LNCaP clone FGC (cell line): ENCODE data around the gene LGI1.

Experiments used
- DNase-seq: peaks from one replicate; pipeline ENCODE4 v3.0.0-alpha.2; 2011; ENCODE audit warnings: low read depth
- H3K4me3 ChIP-seq: 2 replicates; pipeline ENCODE4 v1.5.1; 2011; ENCODE audit warnings: mild to moderate bottlenecking, low read depth, low read length, control low read depth
- TF ChIP-seq, protein P1 (sequence below): IDR thresholded peaks from 2 replicates; pipeline ENCODE4 v1.5.1; 2012; ENCODE audit warnings: mild to moderate bottlenecking; ENCODE audit not compliant: control insufficient read depth, insufficient read depth; ENCODE audit errors: extremely low read depth

Gene LGI1

DNA sequence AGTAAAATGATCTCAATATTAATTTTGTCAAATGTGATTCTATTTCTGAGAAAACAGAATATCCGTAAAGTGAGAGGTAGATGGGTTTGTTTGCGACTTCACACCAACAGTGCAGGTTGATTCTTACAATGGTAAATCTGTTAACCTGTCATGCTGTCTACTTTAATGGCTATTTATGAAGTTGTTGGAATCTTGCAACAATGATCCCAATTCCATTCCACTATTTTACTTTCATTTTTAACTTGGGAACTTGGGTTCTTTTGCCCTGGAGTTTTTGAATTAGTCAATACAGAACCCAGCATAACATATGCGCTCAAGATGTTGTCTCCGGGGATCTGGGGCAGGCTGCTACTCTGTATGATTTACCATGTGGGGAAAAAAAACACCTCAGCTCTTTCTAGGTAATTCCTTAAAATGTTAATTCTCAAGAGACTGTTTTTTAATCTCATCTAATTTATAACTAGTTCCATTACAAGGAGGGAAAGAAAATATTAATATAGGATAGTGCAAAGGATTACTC is 1.2 kb downstream of the LGI1 start:
- TF ChIP-seq, protein P1, sequence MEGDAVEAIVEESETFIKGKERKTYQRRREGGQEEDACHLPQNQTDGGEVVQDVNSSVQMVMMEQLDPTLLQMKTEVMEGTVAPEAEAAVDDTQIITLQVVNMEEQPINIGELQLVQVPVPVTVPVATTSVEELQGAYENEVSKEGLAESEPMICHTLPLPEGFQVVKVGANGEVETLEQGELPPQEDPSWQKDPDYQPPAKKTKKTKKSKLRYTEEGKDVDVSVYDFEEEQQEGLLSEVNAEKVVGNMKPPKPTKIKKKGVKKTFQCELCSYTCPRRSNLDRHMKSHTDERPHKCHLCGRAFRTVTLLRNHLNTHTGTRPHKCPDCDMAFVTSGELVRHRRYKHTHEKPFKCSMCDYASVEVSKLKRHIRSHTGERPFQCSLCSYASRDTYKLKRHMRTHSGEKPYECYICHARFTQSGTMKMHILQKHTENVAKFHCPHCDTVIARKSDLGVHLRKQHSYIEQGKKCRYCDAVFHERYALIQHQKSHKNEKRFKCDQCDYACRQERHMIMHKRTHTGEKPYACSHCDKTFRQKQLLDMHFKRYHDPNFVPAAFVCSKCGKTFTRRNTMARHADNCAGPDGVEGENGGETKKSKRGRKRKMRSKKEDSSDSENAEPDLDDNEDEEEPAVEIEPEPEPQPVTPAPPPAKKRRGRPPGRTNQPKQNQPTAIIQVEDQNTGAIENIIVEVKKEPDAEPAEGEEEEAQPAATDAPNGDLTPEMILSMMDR = no peak
- DNase-seq = no peak
- no peak overlapping the region for H3K4me3 ChIP-seq

DNA sequence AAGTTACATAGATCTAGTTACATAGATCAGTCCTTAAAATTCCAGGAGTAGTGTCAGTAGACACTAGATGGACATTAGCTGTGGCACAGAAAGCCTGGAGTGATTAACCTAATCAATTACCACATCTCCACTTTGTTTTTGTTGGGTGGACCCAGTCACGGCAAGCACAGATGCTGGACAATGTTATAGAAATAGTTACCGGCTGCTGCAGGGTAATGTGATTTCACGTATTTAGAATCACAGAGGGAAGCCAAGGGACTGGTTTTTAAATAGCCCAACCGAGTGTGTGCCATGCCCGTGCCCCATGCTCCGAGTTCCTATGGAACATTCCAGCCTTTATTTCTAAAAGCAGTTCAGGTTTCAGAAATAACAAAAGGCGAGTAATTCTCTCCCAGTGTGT is 2.8 kb downstream of the LGI1 start:
- TF ChIP-seq, protein P1 = no peak
- H3K4me3 ChIP-seq = no peak overlapping the region
- no peak for DNase-seq

DNA sequence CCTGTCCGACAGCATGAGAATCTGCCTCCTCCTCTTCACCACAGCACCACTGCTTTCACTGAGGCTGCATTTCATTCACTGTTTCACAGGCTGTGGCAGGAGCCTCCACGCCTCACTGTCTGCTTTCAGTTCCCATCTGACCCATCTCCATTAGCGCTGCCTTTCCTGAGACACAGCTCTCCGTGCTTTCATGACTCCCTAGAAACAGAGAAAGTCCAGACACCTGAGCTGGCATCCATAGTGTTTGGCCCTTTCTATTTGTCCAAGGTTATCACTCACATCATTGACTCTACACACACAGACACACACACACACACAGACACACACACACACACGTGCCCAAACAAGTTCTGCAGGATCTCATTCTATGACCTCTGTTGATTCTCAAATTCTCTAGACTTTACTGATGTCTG is 5.2 kb downstream of the LGI1 start:
- DNase-seq = peak; percentile 78
- no peak overlapping the region for H3K4me3 ChIP-seq
- TF ChIP-seq, protein P1 = no peak

DNA sequence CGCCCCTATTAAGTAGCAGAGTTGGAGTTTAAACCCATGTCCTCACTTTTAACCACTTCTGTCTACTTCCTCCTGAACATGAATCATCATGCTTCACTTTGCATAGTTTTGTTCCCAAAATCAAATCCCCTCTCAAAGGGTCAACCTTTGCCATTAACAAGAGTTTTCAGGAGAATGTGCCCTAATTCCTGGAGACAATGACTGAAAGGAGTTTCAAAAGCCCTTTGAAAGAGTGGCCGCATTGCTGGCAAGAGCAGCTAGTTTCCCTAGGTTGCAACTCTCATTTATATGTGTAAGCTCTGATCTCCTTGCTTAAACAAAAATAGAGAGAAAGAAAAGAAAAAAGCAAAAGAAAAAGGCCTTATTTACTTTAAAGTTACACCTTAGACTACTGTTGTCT is 9.2 kb downstream of the LGI1 start:
- H3K4me3 ChIP-seq = no peak overlapping the region
- TF ChIP-seq, protein P1 = no peak

DNA sequence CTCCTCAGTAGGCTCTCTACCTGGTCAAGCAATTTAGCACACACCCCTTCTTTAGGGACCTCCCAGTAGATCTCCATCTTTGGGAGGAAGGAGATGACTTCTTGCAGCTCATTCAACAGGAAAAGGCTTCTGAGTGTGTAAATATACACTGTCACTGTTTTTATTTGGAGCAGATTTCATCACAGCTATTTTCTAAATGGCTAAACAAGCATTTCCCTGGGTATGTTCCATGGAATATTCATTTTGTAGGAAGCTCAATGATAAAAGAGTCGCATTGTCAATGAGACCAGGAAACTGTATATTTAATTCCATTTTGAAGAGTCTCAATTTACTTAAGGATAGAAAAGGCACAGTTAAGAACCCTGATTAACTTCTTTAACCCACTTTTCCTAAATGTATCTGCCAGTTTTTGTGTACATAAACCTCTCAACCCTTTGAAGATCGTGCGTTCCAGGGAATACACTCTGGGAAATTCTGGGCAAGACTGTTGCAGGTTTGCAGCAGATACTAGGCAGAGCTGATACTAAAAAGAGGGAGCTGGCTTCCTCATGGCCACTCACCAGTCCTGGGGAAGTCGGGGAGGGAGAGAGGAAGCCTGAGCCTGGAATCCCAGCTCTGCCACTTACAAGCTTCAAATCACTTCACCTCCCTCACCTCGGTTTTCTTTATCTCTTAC is 10.1 kb downstream of the LGI1 start:
- DNase-seq = no peak
- TF ChIP-seq, protein P1 = no peak
- no peak overlapping the region for H3K4me3 ChIP-seq

More for the DNA sequence above, 9.2 kb downstream of the LGI1 start:
- DNase-seq = no peak

DNA sequence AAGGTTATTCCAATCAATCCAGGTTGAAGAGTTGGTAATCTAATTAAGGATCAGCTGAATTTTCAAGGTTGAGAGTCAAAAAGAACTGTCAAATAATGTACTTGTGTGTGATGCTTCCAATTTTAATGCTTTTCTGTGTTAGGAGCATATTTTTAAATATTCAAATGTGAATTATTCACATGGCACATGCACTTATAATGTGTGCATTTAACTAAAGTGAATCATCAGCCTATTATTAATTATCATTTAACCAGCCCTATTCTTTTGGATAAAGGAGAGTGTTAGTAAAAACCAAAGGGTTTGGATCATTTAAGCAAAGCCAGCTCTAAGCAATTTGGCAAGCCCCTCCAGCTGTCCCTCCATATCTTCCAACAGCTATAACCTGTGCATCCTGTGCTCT is 11.2 kb downstream of the LGI1 start:
- no peak for DNase-seq
- TF ChIP-seq, protein P1 = no peak
- H3K4me3 ChIP-seq = no peak overlapping the region

DNA sequence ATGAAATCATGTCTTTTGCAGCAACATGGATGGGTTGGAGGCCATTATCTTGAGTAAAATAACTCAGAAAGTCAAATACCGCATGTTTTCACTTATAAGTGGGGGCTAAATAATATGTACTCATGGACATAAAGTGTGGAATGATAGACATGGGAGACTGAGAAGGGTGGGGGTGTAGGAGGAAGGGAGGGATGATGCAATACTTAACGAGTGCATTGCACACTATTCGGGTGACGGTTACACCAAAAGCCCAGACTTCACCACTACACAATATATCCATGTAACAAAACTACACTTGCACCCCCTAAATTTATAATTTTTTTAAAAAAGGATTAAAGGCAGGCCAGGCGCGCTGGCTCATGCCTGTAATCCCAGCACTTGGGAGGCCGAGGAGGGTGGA is 13.6 kb downstream of the LGI1 start:
- TF ChIP-seq, protein P1 = no peak
- H3K4me3 ChIP-seq = no peak overlapping the region
- no peak for DNase-seq
